K562 (cell line): ENCODE measurements around the gene MYO16. TPM values are rescaled to one million over a fixed set of nuclear protein-coding genes. Genes with fewer than 3 reads are reported as not detected.

Experiments used
- C11orf30 ChIP-seq: fragments of 450-650 bp; IDR thresholded peaks from 2 replicates; pipeline ENCODE4 v1.6.1; 2016; ENCODE audit warnings: low read depth, mild to moderate bottlenecking
- DMBX1 ChIP-seq: fragments of 250-450 bp; sonication (Bioruptor Pico); IDR thresholded peaks from 2 replicates; pipeline ENCODE4 v1.8.0; 2022; ENCODE audit warnings: inconsistent platforms, mild to moderate bottlenecking, moderate library complexity, borderline replicate concordance
- EP300 ChIP-seq: IDR thresholded peaks from 2 replicates; pipeline ENCODE4 v1.6.1; 2012; ENCODE audit warnings: low read length, improper control_type of control experiment
- EP400 ChIP-seq: fragments of 450-650 bp; IDR thresholded peaks from 2 replicates; pipeline ENCODE4 v1.6.1; 2017; ENCODE audit warnings: antibody characterized with exemption, mild to moderate bottlenecking, moderate library complexity
- HNRNPH1 ChIP-seq: fragments of 200-400 bp; formaldehyde crosslinking; optimal IDR thresholded peaks from 2 replicates; pipeline ENCODE3; 2017; ENCODE audit warnings: low read depth, mild to moderate bottlenecking, low read length, moderate library complexity
- LARP7 ChIP-seq: fragments of 450-650 bp; IDR thresholded peaks from 2 replicates; pipeline ENCODE4 v1.6.1; 2016
- MGA ChIP-seq: fragments of 450-650 bp; IDR thresholded peaks from 2 replicates; pipeline ENCODE4 v1.6.1; 2016; ENCODE audit warnings: mild to moderate bottlenecking, moderate library complexity
- MNT ChIP-seq, 2 experiments: fragments of 450-650 bp; conservative IDR thresholded peaks; 2 replicates each; pipeline ENCODE4 v1.6.1; 2017; ENCODE audit warnings: mild to moderate bottlenecking in 2 of 2, moderate library complexity in 2 of 2
- NFATC3 ChIP-seq: fragments of 450-650 bp; IDR thresholded peaks from 2 replicates; pipeline ENCODE4 v1.6.1; 2017; ENCODE audit warnings: mild to moderate bottlenecking
- POLR2H ChIP-seq: IDR thresholded peaks from 2 replicates; pipeline ENCODE4 v1.6.1; 2016; ENCODE audit warnings: missing genetic modification characterization, low read depth, mild to moderate bottlenecking, control low read depth, missing compliant biosample characterization, moderate library complexity
- RFX5 ChIP-seq: IDR thresholded peaks from 2 replicates; pipeline ENCODE4 v1.6.1; 2011; ENCODE audit warnings: low read depth, mild to moderate bottlenecking, improper control_type of control experiment, low read length
- SIRT6 ChIP-seq: IDR thresholded peaks from one replicate; pipeline ENCODE4 v1.6.1; 2012; ENCODE audit warnings: low read depth, mild to moderate bottlenecking, control low read depth, inconsistent platforms, low read length, moderate library complexity
- SRSF1 ChIP-seq: fragments of 200-400 bp; formaldehyde crosslinking; IDR thresholded peaks from 2 replicates; pipeline ENCODE4 v1.6.1; 2017; ENCODE audit warnings: mild to moderate bottlenecking, low read depth, low read length, moderate library complexity
- ZNF778 ChIP-seq: fragments of 450-650 bp; formaldehyde crosslinking; IDR thresholded peaks from 2 replicates; pipeline ENCODE4 v1.4.0; 2020; ENCODE audit warnings: mild to moderate bottlenecking, moderate library complexity
- polyA plus RNA-seq, 8 experiments: library from polyadenylated mRNA; depleted of rRNA in 4 of 8; stranded (reverse) in 5 of 8; unstranded in 3 of 8; fragments of >200 nt; fragmentation: Nextera tagmentation in 2 of 8; fragmentation: Illumina TruSeq in 1 of 8; extraction: Ambion mirVana in 2 of 8; extraction: Trizol in 1 of 8; gene quantifications; 2 replicates each; pipeline versions ENCODE4 v1.2.1 to v1.2.3, GENCODE V29; 2011 to 2014; ENCODE audit warnings: inconsistent platforms in 1 of 8, missing spikeins in 1 of 8
- total RNA-seq, 7 experiments: library from RNA; depleted of rRNA in 6 of 7; stranded (reverse); fragments of >200 nt in 6 of 7; fragmentation: Illumina TruSeq in 2 of 7; extraction: Trizol in 2 of 7; gene quantifications; 2 replicates each; pipeline versions ENCODE4 v1.2.1 to v1.2.3, GENCODE V29; 2011 to 2021; ENCODE audit warnings: low replicate concordance in 1 of 7

MYO16 gene
- total and polyA plus RNA-seq, 9 of the 15 experiments (the other 6 are each of a cell fraction or from before 2014, with no cell fraction given), result 4.3 to 45.7 (median 12.1) TPM

- TF ChIP-seq NFATC3, result peak; percentile 79; the same call in 1 of the 2 replicates
- TF ChIP-seq HNRNPH1, result no peak
- TF ChIP-seq MNT (conservative IDR thresholded peaks at IDR 0.05), result peak; percentile 63 to 72
- TF ChIP-seq RFX5, result no peak
- peak; percentile 88 for TF ChIP-seq MGA
- TF ChIP-seq LARP7, result no peak
- peak; percentile 15; the same call in 1 of the 2 replicates for TF ChIP-seq DMBX1
- peak; percentile 39; the same call in 1 of the 2 replicates for TF ChIP-seq EP300
- TF ChIP-seq POLR2H (tag), result no peak
- peak; percentile 88 for TF ChIP-seq C11orf30
- TF ChIP-seq EP400, result peak; percentile 63
- no peak for TF ChIP-seq SRSF1
- no peak for TF ChIP-seq ZNF778 (CRISPR knock-in tag)
- TF ChIP-seq SIRT6, result no peak
Measured at GRCh38 chr13:108915634-108916512, 286.5 kb downstream of the MYO16 start (continued).
